Cardiac muscle cell (in vitro differentiated cells and primary cell): ENCODE results near the gene SERPINB3. TPM values are rescaled to one million over a fixed set of nuclear protein-coding genes. Genes with fewer than 3 reads are reported as not detected.

Experiments used
- DNase-seq, 2 donors: peaks; one replicate each; pipeline versions ENCODE4 v3.0.0 to v3.0.0-alpha.2; 2010 to 2017; ENCODE audit warnings: low read depth in 1 of 2, low spot score in 1 of 2
- H3K27ac ChIP-seq: fragments of 200-600 bp; sonication (generic); 2 replicates; pipeline ENCODE4 v1.5.1; 2016
- H3K27me3 ChIP-seq: fragments of 200-600 bp; sonication (generic); 2 replicates; pipeline ENCODE4 v1.6.0; 2016; ENCODE audit warnings: control low read depth
- H3K36me3 ChIP-seq: fragments of 200-600 bp; sonication (generic); 2 replicates; pipeline ENCODE4 v1.5.1; 2016; ENCODE audit warnings: control low read depth
- H3K4me1 ChIP-seq: fragments of 200-600 bp; sonication (generic); 2 replicates; pipeline ENCODE4 v1.8.1; 2017; ENCODE audit warnings: low read depth, mild to moderate bottlenecking, mixed run types
- H3K4me3 ChIP-seq: fragments of 200-600 bp; sonication (generic); 2 replicates; pipeline ENCODE4 v1.5.1; 2016; ENCODE audit warnings: mild to moderate bottlenecking
- H3K9me3 ChIP-seq: fragments of 200-600 bp; sonication (generic); 2 replicates; pipeline ENCODE4 v1.5.1; 2017; ENCODE audit warnings: low read depth, mild to moderate bottlenecking, control low read depth
- polyA plus RNA-seq: library from polyadenylated mRNA; unstranded; fragments of >200 nt; fragmentation: Nextera tagmentation; extraction: Ambion mirVana; gene quantifications from 2 replicates; pipeline ENCODE4 v1.2.1, GENCODE V29; 2016
- total RNA-seq: library from RNA; depleted of rRNA; stranded (reverse); fragments of >200 nt; gene quantifications from 2 replicates; pipeline ENCODE4 v1.2.3, GENCODE V29; 2016
- TF ChIP-seq, protein P1 (sequence below): IDR thresholded peaks from 2 replicates; pipeline ENCODE4 v1.5.1; 2012; ENCODE audit warnings: low read depth, mild to moderate bottlenecking, low read length

The SERPINB3 gene
- total and polyA plus RNA-seq, 2 experiments from 2014 or later: not detected

DNA sequence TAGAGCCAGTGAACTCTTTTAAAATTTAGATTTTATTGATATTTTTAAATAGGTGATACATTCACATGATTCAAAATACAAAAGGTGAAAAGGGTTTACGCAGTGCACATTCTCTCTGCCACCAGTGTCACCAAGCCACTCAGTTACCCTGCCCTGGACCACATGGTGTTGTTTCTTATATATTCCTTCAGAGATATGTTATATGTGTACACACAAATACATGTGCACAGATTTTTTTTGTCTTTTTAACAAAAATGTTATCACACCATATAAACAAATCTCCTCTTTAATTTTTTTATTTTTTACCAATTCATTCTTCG lies 43.8 kb downstream of the SERPINB3 start:
- TF ChIP-seq, protein P1, sequence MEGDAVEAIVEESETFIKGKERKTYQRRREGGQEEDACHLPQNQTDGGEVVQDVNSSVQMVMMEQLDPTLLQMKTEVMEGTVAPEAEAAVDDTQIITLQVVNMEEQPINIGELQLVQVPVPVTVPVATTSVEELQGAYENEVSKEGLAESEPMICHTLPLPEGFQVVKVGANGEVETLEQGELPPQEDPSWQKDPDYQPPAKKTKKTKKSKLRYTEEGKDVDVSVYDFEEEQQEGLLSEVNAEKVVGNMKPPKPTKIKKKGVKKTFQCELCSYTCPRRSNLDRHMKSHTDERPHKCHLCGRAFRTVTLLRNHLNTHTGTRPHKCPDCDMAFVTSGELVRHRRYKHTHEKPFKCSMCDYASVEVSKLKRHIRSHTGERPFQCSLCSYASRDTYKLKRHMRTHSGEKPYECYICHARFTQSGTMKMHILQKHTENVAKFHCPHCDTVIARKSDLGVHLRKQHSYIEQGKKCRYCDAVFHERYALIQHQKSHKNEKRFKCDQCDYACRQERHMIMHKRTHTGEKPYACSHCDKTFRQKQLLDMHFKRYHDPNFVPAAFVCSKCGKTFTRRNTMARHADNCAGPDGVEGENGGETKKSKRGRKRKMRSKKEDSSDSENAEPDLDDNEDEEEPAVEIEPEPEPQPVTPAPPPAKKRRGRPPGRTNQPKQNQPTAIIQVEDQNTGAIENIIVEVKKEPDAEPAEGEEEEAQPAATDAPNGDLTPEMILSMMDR: no peak
- Histone ChIP-seq H3K9me3 (no peaks in the 10 kb centered on the region), H3K27ac (no peak overlapping the region), H3K4me3 (no peak overlapping the region), H3K27me3 (no peaks in the 10 kb centered on the region), H3K4me1 (no peaks in the 10 kb centered on the region), H3K36me3 (no peaks in the 10 kb centered on the region)
- DNase-seq: no peak

DNA sequence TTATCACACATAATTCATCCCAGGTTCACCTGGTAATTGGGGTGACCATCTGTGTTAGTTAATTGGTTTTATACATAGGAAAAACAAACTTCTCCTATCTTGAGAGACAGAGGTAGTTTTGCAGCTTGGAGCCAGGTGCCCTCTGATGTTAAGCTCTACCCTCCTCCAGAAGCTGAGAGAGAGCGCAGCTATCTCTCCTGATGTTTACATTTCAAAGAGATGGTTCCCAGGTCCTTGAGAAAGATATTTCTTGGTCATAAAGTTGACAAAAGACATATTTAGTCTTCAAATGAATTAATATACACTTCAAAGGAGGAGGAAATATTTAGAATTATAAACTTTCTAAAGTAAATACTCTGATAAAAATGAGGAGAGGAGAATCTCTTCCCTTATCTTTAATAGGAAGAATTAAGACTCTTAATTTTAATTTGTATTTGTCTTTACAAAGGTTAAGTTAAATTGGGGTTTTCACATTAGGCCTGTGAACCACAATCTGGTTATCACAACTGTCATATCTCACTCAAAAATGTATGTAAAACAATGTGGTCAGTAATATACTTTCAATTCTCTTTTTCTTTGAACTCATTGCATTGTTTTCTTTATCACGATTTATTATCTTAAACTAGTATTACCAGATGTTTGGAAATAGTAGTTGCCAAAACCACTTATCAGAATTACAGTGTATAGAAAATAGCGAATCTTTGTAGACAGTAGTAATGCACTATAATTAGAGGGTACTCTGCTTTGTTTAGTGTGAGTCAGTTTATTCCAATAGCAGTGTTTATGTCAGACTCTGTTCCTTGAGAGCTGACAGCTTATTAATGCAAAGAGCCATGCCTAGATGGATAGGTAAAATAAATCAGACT lies 44.4 kb downstream of the SERPINB3 start:
- H3K9me3 ChIP-seq: no peaks in the 10 kb centered on the region
- no peak overlapping the region for H3K27ac ChIP-seq
- no peaks in the 10 kb centered on the region for H3K4me1 ChIP-seq
- DNase-seq: no peak
- no peaks in the 10 kb centered on the region for H3K27me3 ChIP-seq
- H3K4me3 ChIP-seq: no peak overlapping the region
- TF ChIP-seq, protein P1: no peak
- H3K36me3 ChIP-seq: no peaks in the 10 kb centered on the region

DNA sequence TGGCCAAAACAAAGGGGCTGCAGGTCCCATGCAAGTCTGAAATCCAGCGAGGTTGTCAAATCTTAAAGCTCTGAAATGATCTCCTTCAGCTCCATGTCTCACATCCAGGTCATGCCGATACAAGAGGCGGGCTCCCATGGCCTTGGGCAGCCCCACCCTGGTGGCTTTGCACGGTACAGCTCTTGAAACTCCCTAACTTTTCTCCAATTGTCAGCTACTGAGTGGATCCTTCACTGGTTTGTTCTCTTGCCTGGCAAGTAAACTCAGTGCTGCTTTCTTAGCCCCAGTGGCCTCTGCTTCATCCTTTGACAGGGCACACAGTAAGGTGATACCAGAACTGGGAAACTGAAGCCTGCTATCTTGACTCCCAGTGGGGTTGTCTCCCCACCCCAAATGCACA lies 48.3 kb downstream of the SERPINB3 start:
- TF ChIP-seq, protein P1: no peak
- H3K27ac ChIP-seq: no peak overlapping the region
- H3K27me3 ChIP-seq: no peaks in the 10 kb centered on the region
- no peak for DNase-seq
- H3K9me3 ChIP-seq: no peaks in the 10 kb centered on the region
- no peaks in the 10 kb centered on the region for H3K36me3 ChIP-seq
- no peak overlapping the region for H3K4me3 ChIP-seq
- no peaks in the 10 kb centered on the region for H3K4me1 ChIP-seq

DNA sequence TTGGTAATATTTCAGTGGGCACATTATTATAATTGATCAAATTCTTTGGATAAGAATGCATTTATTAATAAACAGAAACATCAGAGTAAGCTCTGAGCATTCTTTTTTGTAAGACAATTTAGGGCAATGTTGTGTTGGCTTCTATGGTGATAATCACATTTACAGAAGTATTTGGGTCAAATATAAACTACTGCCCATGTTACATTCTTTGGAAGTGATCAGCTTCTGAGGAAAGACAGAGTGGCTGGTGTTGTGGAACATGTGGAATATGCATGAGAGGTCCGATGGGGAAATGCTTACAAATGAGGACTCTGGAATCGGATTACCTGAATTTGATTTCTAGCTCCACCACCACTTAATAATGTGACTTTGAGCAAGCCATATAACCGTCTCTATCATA lies 55.2 kb downstream of the SERPINB3 start:
- H3K27me3 ChIP-seq: no peaks in the 10 kb centered on the region
- no peaks in the 10 kb centered on the region for H3K9me3 ChIP-seq
- H3K36me3 ChIP-seq: no peaks in the 10 kb centered on the region
- DNase-seq: no peak
- no peak overlapping the region for H3K27ac ChIP-seq
- no peaks in the 10 kb centered on the region for H3K4me1 ChIP-seq
- TF ChIP-seq, protein P1: no peak
- no peak overlapping the region for H3K4me3 ChIP-seq

Other genes starting within 250 kb of the SERPINB3 start
- 9.1 and 14.3 TPM in 2 replicates for gene VPS4B, start 239.4 kb downstream of the SERPINB3 start, total RNA-seq
- 14.6 and 15.5 TPM in 2 replicates for gene VPS4B, start 239.4 kb downstream of the SERPINB3 start, polyA plus RNA-seq
- gene SERPINB5, start 184.9 kb downstream of the SERPINB3 start, total RNA-seq: not detected in 2 replicates
- gene SERPINB5, start 184.9 kb downstream of the SERPINB3 start, polyA plus RNA-seq: not detected in 2 replicates
- gene SERPINB12, start 119.5 kb downstream of the SERPINB3 start, total RNA-seq: not detected in 2 replicates
- not detected in 2 replicates for gene SERPINB12, start 119.5 kb downstream of the SERPINB3 start, polyA plus RNA-seq
- not detected in 2 replicates for gene SERPINB13, start 74.5 kb downstream of the SERPINB3 start, total RNA-seq
- gene SERPINB13, start 74.5 kb downstream of the SERPINB3 start, polyA plus RNA-seq: not detected in 2 replicates
- gene SERPINB4, start 17.6 kb downstream of the SERPINB3 start, total RNA-seq: not detected in 2 replicates
- not detected in 2 replicates for gene SERPINB4, start 17.6 kb downstream of the SERPINB3 start, polyA plus RNA-seq
- gene SERPINB11, start 41.1 kb upstream of the SERPINB3 start, total RNA-seq: not detected in 2 replicates
- not detected in 2 replicates for gene SERPINB11, start 41.1 kb upstream of the SERPINB3 start, polyA plus RNA-seq
- not detected in 2 replicates for gene SERPINB7, start 113.5 kb upstream of the SERPINB3 start, total RNA-seq
- 0.24 TPM in 1 of 2 replicates, not detected in the other for gene SERPINB7, start 113.5 kb upstream of the SERPINB3 start, polyA plus RNA-seq
- not detected in 2 replicates for gene SERPINB2, start 225.8 kb upstream of the SERPINB3 start, total RNA-seq
- not detected in 2 replicates for gene SERPINB2, start 225.8 kb upstream of the SERPINB3 start, polyA plus RNA-seq
- gene SERPINB10, start 246.1 kb upstream of the SERPINB3 start, total RNA-seq: not detected in 2 replicates
- gene SERPINB10, start 246.1 kb upstream of the SERPINB3 start, polyA plus RNA-seq: not detected in 2 replicates